Measurements from ENCODE around the gene TUBAL3.

TUBAL3 gene

GRCh38 chr10:5404208-5405041, at the start of gene TUBAL3:
Gene TUBAL3 (minus strand): TSS chr10:5404828. CDS start chr10:5404792, 36 bp downstream.
- DNase-seq (ENCODE audit: low read depth, low spot score), result no peak
- H3K36me3 ChIP-seq (ENCODE audit: insufficient read depth, insufficient read length, low read length), result no peaks in the 10 kb centered on the region
- H3K27me3 ChIP-seq (ENCODE audit: insufficient read depth, insufficient read length), result no peaks in the 10 kb centered on the region
- peaks cover 9% of the 10 kb centered on the region for H3K9me3 ChIP-seq (ENCODE audit: insufficient read depth, low read length)
- TF ChIP-seq SUZ12 (IDR thresholded peaks at IDR 0.05; ENCODE audit: extremely low read depth, insufficient read depth, insufficient read length) (no peak), YY1 (IDR thresholded peaks at IDR 0.05; ENCODE audit: insufficient read depth, insufficient read length) (no peak), ZNF274 (IDR thresholded peaks at IDR 0.05; ENCODE audit: low read depth, low read length) (no peak)
- no peaks in the 10 kb centered on the region for H3K4me1 ChIP-seq (ENCODE audit: insufficient read depth, insufficient read length)
- H3K9ac ChIP-seq (ENCODE audit: insufficient read length, low read depth), result no peak within 1 kb of the TSS
- no peak within 1 kb of the TSS for H3K4me3 ChIP-seq (ENCODE audit: insufficient read length, low read depth)

- Histone ChIP-seq H3K9me3 (ENCODE audit: insufficient read depth, low read length) (no peaks in the 10 kb centered on the region), H3K4me1 (ENCODE audit: insufficient read depth, insufficient read length) (no peaks in the 10 kb centered on the region), H3K27me3 (ENCODE audit: insufficient read depth, insufficient read length) (no peaks in the 10 kb centered on the region), H3K4me3 (ENCODE audit: insufficient read length, low read depth) (no peak overlapping the region), H3K36me3 (ENCODE audit: insufficient read depth, insufficient read length, low read length) (peaks cover 80% of the 10 kb centered on the region), H3K9ac (ENCODE audit: insufficient read length, low read depth) (no peak overlapping the region)
- no peak for TF ChIP-seq SUZ12 (IDR thresholded peaks at IDR 0.05; ENCODE audit: extremely low read depth, insufficient read depth, insufficient read length)
- TF ChIP-seq ZNF274 (IDR thresholded peaks at IDR 0.05; ENCODE audit: low read depth, low read length), result no peak
- TF ChIP-seq YY1 (IDR thresholded peaks at IDR 0.05; ENCODE audit: insufficient read depth, insufficient read length), result no peak
- no peak for DNase-seq (ENCODE audit: low read depth, low spot score)
Measured at GRCh38 chr10:5453749-5454489, 49.3 kb upstream of the TUBAL3 start.

- Histone ChIP-seq H3K27me3 (ENCODE audit: insufficient read depth, insufficient read length) (no peaks in the 10 kb centered on the region), H3K36me3 (ENCODE audit: insufficient read depth, insufficient read length, low read length) (peaks cover 57% of the 10 kb centered on the region), H3K9me3 (ENCODE audit: insufficient read depth, low read length) (no peaks in the 10 kb centered on the region), H3K4me1 (ENCODE audit: insufficient read depth, insufficient read length) (no peaks in the 10 kb centered on the region), H3K9ac (ENCODE audit: insufficient read length, low read depth) (no peak overlapping the region), H3K4me3 (ENCODE audit: insufficient read length, low read depth) (no peak overlapping the region)
- TF ChIP-seq SUZ12 (IDR thresholded peaks at IDR 0.05; ENCODE audit: extremely low read depth, insufficient read depth, insufficient read length), result no peak
- TF ChIP-seq YY1 (IDR thresholded peaks at IDR 0.05; ENCODE audit: insufficient read depth, insufficient read length), result no peak
- TF ChIP-seq ZNF274 (IDR thresholded peaks at IDR 0.05; ENCODE audit: low read depth, low read length), result no peak
- DNase-seq (ENCODE audit: low read depth, low spot score), result no peak
Measured at GRCh38 chr10:5450605-5451384, 46.2 kb upstream of the TUBAL3 start.

- Histone ChIP-seq H3K36me3 (ENCODE audit: insufficient read depth, insufficient read length, low read length) (peaks cover 48% of the 10 kb centered on the region), H3K9ac (ENCODE audit: insufficient read length, low read depth) (no peak overlapping the region), H3K4me3 (ENCODE audit: insufficient read length, low read depth) (no peak overlapping the region), H3K27me3 (ENCODE audit: insufficient read depth, insufficient read length) (no peaks in the 10 kb centered on the region), H3K4me1 (ENCODE audit: insufficient read depth, insufficient read length) (no peaks in the 10 kb centered on the region), H3K9me3 (ENCODE audit: insufficient read depth, low read length) (no peaks in the 10 kb centered on the region)
- DNase-seq (ENCODE audit: low read depth, low spot score), result no peak
- TF ChIP-seq ZNF274 (IDR thresholded peaks at IDR 0.05; ENCODE audit: low read depth, low read length), result no peak
- TF ChIP-seq YY1 (IDR thresholded peaks at IDR 0.05; ENCODE audit: insufficient read depth, insufficient read length), result no peak
Measured at GRCh38 chr10:5449823-5450222, 45.2 kb upstream of the TUBAL3 start.

GRCh38 chr10:5449227-5449626, 44.6 kb upstream of the TUBAL3 start:
- Histone ChIP-seq H3K9ac (ENCODE audit: insufficient read length, low read depth) (no peak overlapping the region), H3K36me3 (ENCODE audit: insufficient read depth, insufficient read length, low read length) (peaks cover 42% of the 10 kb centered on the region), H3K27me3 (ENCODE audit: insufficient read depth, insufficient read length) (no peaks in the 10 kb centered on the region), H3K4me1 (ENCODE audit: insufficient read depth, insufficient read length) (no peaks in the 10 kb centered on the region), H3K4me3 (ENCODE audit: insufficient read length, low read depth) (no peak overlapping the region), H3K9me3 (ENCODE audit: insufficient read depth, low read length) (no peaks in the 10 kb centered on the region)
- TF ChIP-seq SUZ12 (IDR thresholded peaks at IDR 0.05; ENCODE audit: extremely low read depth, insufficient read depth, insufficient read length) (no peak), ZNF274 (IDR thresholded peaks at IDR 0.05; ENCODE audit: low read depth, low read length) (no peak), YY1 (IDR thresholded peaks at IDR 0.05; ENCODE audit: insufficient read depth, insufficient read length) (no peak)
- no peak for DNase-seq (ENCODE audit: low read depth, low spot score)

- peaks cover 42% of the 10 kb centered on the region for H3K36me3 ChIP-seq (ENCODE audit: insufficient read depth, insufficient read length, low read length)
- H3K27me3 ChIP-seq (ENCODE audit: insufficient read depth, insufficient read length), result no peaks in the 10 kb centered on the region
- TF ChIP-seq ZNF274 (IDR thresholded peaks at IDR 0.05; ENCODE audit: low read depth, low read length), result no peak
- TF ChIP-seq YY1 (IDR thresholded peaks at IDR 0.05; ENCODE audit: insufficient read depth, insufficient read length), result no peak
- no peak for TF ChIP-seq SUZ12 (IDR thresholded peaks at IDR 0.05; ENCODE audit: extremely low read depth, insufficient read depth, insufficient read length)
- H3K9ac ChIP-seq (ENCODE audit: insufficient read length, low read depth), result peak overlapping the region; percentile 42
- no peaks in the 10 kb centered on the region for H3K9me3 ChIP-seq (ENCODE audit: insufficient read depth, low read length)
- DNase-seq (ENCODE audit: low read depth, low spot score), result no peak
- peak overlapping the region; percentile 8 for H3K4me3 ChIP-seq (ENCODE audit: insufficient read length, low read depth)
- H3K4me1 ChIP-seq (ENCODE audit: insufficient read depth, insufficient read length), result no peaks in the 10 kb centered on the region
Measured at GRCh38 chr10:5448333-5449001, 43.8 kb upstream of the TUBAL3 start.
